Heart left ventricle (tissue), 16 donors: Measurements from ENCODE around the gene MESP1. TPM values are rescaled to one million over a fixed set of nuclear protein-coding genes. Genes with fewer than 3 reads are reported as not detected.

Source experiments
- ATAC-seq, 4 donors: fragments of 200-7000 bp; cut with Tn5 transposase; one replicate each; pipeline ENCODE4 v1.9.1; 2020 to 2022; ENCODE audit warnings: moderate library complexity in 4 of 4, mild to moderate bottlenecking in 3 of 4, moderate number of reproducible peaks in 1 of 4
- DNase-seq, 5 donors: peaks; one replicate each; pipeline ENCODE4 v3.0.0-alpha.2; 2020
- H3K27ac ChIP-seq, 12 donors: fragments of 200-600 bp; sonication (generic) in 4 of 12; one replicate each; pipeline versions ENCODE4 v1.5.0 to v1.8.0; 2016 to 2022; ENCODE audit warnings: mild to moderate bottlenecking in 2 of 12
- H3K27me3 ChIP-seq, 9 donors: fragments of 200-600 bp; sonication (generic) in 2 of 9; one replicate each; pipeline versions ENCODE4 v1.5.1 to v1.8.0; 2016 to 2022; ENCODE audit warnings: mild to moderate bottlenecking in 3 of 9
- H3K36me3 ChIP-seq, 9 donors: fragments of 200-600 bp; sonication (generic) in 2 of 9; one replicate each; pipeline versions ENCODE4 v1.5.0 to v1.8.0; 2018 to 2022; ENCODE audit warnings: mild to moderate bottlenecking in 2 of 9
- H3K4me1 ChIP-seq, 12 donors: fragments of 200-600 bp; sonication (generic) in 4 of 12; one replicate each; pipeline versions ENCODE4 v1.5.0 to v1.8.0; 2016 to 2022; ENCODE audit warnings: mild to moderate bottlenecking in 3 of 12
- H3K4me3 ChIP-seq, 12 donors: fragments of 200-600 bp; sonication (generic) in 4 of 12; one replicate each; pipeline versions ENCODE4 v1.5.0 to v1.8.0; 2017 to 2022; ENCODE audit warnings: mild to moderate bottlenecking in 9 of 12, moderate library complexity in 4 of 12
- H3K9me3 ChIP-seq, 12 donors: fragments of 200-600 bp; sonication (generic) in 4 of 12; one replicate each; pipeline versions ENCODE4 v1.5.0 to v1.8.0; 2016 to 2022; ENCODE audit warnings: mild to moderate bottlenecking in 1 of 12
- CTCF ChIP-seq, 12 donors: fragments of 200-600 bp; sonication (generic) in 4 of 12; IDR thresholded peaks; one replicate each; pipeline versions ENCODE4 v1.5.0 to v1.8.0; 2018 to 2022; ENCODE audit warnings: antibody characterized with exemption in 12 of 12, mild to moderate bottlenecking in 5 of 12
- POLR2A ChIP-seq, 2 donors: fragments of 450-650 bp; IDR thresholded peaks; one replicate each; pipeline ENCODE4 v1.6.1; 2017; ENCODE audit warnings: antibody characterized with exemption in 2 of 2, mild to moderate bottlenecking in 2 of 2, moderate library complexity in 2 of 2
- WGBS, 4 donors: extraction: QIAGEN DNeasy Blood & Tissue Kit in 2 of 4; methylation state at CpG; one replicate each; pipeline versions ENCODE4 v1.1.5 to v1.1.7; 2013 to 2018; 5-methylcytosine and 5-hydroxymethylcytosine counted together
- intact Hi-C, 10 donors: fragments of 100-400 bp; cut with DNase I; formaldehyde crosslinking; loops; one replicate each; pipeline versions ENCODE4 v1.11.1 to v1.14.2; 2022
- polyA plus RNA-seq, 2 donors: library from polyadenylated mRNA; stranded (reverse); fragments of 200-250 nt; gene quantifications; one replicate each; pipeline ENCODE4 v1.2.3, GENCODE V29; 2013
- total RNA-seq, 9 donors: library from RNA; depleted of rRNA in 2 of 9; stranded (reverse); fragments of >200 nt in 2 of 9; fragmentation: NEBNext Ultra II Directional in 3 of 9; extraction: Animal tissue kit (Norgen Biotek cat#: 25700) in 3 of 9; gene quantifications; one replicate each; pipeline versions ENCODE4 v1.1.0 to v1.2.4, GENCODE V29; 2016 to 2023
- donor health status: ischemic (EF 13 %, LVEDD 7.1; RV severe dilation, severe dysfunction).
- donor health status: healthy with polysubstance abuse.
- donor health status: DM: no; HTN: yes; CAD: no.
- donor health status: DM: no; HTN: no; CAD: no.
- donor health status: ischemic (EF 25% LVEDD 6.9; RV normal size, moderate dysfunction).
- donor health status: ischemic (EF 25% LVEDD 5.7; RV mildly dilated, moderate dysfunction).
- donor health status: healthy.
- donor health status: DM: yes; HTN: yes; CAD: no.
- donor health status: ischemic (EF 35%, LVEDD 5.7; RV mildly dilated, moderate dysfunction).
- donor health status: nonischemic (EF 11% LVEDD 7.7; RV severe dilation, severe dysfunction).
- donor health status: DM: yes; HTN: yes; CAD: no.
- donor health status: PGD.
- donor health status: ischemic (EF 29% LVEDD 5.4; RV normal size, mild dysfunction).
- donor health status: nonischemic (EF 23%, LVEDD 6.1; RV moderate dilation, normal function).

MESP1 gene
- total and polyA plus RNA-seq, 11 donors = 0.43 to 6.9 (median 5.1) TPM

- TF ChIP-seq POLR2A (IDR thresholded peaks at IDR 0.05) (no peak), CTCF (IDR thresholded peaks at IDR 0.05) (no peak)
- Histone ChIP-seq H3K9me3 (no peaks in the 10 kb centered on the region), H3K27ac (no peak overlapping the region), H3K4me3 (no peak overlapping the region), H3K4me1 (peaks cover 0 to 18% (median 12%) of the 10 kb centered on the region in 12 donors), H3K36me3 (no peaks in the 10 kb centered on the region), H3K27me3 (peaks cover 0 to 8% (median 2%) of the 10 kb centered on the region in 9 donors)
- intact Hi-C loops = loop anchor here in 5 of 10 donors (10.0 kb wide), 3 partner anchors 230 to 330 kb away; no protein-coding TSS in a partner anchor
- DNase-seq (no peak), ATAC-seq (no peak)
- 62 to 78% (median 66%) methylated on average over 8 of the region's 8 CpGs for WGBS, 4 donors
These were observed 3.5 kb upstream of the MESP1 start for GRCh38 chr15:89754361-89755154.

- intact Hi-C loops = loop anchor here in 5 of 10 donors (10.0 kb wide), 3 partner anchors 231 to 331 kb away; no protein-coding TSS in a partner anchor
- H3K9me3 ChIP-seq = no peaks in the 10 kb centered on the region
- no peaks in the 10 kb centered on the region for H3K36me3 ChIP-seq
- peaks cover 0 to 18% (median 12%) of the 10 kb centered on the region in 12 donors for H3K4me1 ChIP-seq
- 83 to 92% (median 86%) methylated on average over 7 of the region's 7 CpGs for WGBS, 4 donors
- no peak overlapping the region for H3K27ac ChIP-seq
- no peak for DNase-seq
- no peak overlapping the region for H3K4me3 ChIP-seq
- H3K27me3 ChIP-seq = peaks cover 0 to 11% (median 4%) of the 10 kb centered on the region in 9 donors
- ATAC-seq = no peak
- TF ChIP-seq CTCF (IDR thresholded peaks at IDR 0.05) (no peak), POLR2A (IDR thresholded peaks at IDR 0.05) (no peak)
These were observed 2.8 kb upstream of the MESP1 start for GRCh38 chr15:89753855-89754254.

GRCh38 chr15:89751748-89752147 lies 699 bp upstream of the MESP1 start:
- peak overlapping the region in 2 of 12 donors; percentile 72 to 79 for H3K4me3 ChIP-seq
- no peak for DNase-seq
- no peak for TF ChIP-seq CTCF (IDR thresholded peaks at IDR 0.05)
- no peak for TF ChIP-seq POLR2A (IDR thresholded peaks at IDR 0.05)
- ATAC-seq = no peak
- 89 to 98% (median 94%) methylated on average over 5 of the region's 5 CpGs for WGBS, 4 donors
- H3K27me3 ChIP-seq = peaks cover 0 to 20% (median 4%) of the 10 kb centered on the region in 9 donors
- intact Hi-C loops = loop anchor here in 5 of 10 donors (10.0 kb wide), 3 partner anchors 233 to 333 kb away; no protein-coding TSS in a partner anchor
- H3K27ac ChIP-seq = no peak overlapping the region
- H3K4me1 ChIP-seq = peaks cover 0 to 18% (median 12%) of the 10 kb centered on the region in 12 donors
- H3K9me3 ChIP-seq = no peaks in the 10 kb centered on the region
- H3K36me3 ChIP-seq = no peaks in the 10 kb centered on the region

GRCh38 chr15:89749951-89750559 lies 994 bp downstream of the MESP1 start:
- Histone ChIP-seq H3K36me3 (no peaks in the 10 kb centered on the region), H3K27ac (peak overlapping the region in 6 of 12 donors; percentile 30 to 81 (median 59)), H3K4me3 (peak overlapping the region; percentile 30 to 84 (median 72)), H3K4me1 (peaks cover 0 to 18% (median 12%) of the 10 kb centered on the region in 12 donors), H3K9me3 (no peaks in the 10 kb centered on the region), H3K27me3 (peaks cover 0 to 30% (median 4%) of the 10 kb centered on the region in 9 donors)
- intact Hi-C loops = loop anchor here in 5 of 10 donors (10.0 kb wide), 4 partner anchors 105 to 335 kb away; no protein-coding TSS in a partner anchor
- ATAC-seq (peak in 3 of 4 donors; percentile 3 to 28 (median 16)), DNase-seq (peak in 1 of 5 donors; percentile 39)
- no peak for TF ChIP-seq POLR2A (IDR thresholded peaks at IDR 0.05)
- no peak for TF ChIP-seq CTCF (IDR thresholded peaks at IDR 0.05)
- WGBS, 4 donors = 3 to 6% (median 4%) methylated on average over 24 to 41 of the region's 41 CpGs
